Measurements from ENCODE around the gene POLR3G. TPM values are rescaled to one million over a fixed set of nuclear protein-coding genes. Genes with fewer than 3 reads are reported as not detected.

The POLR3G gene
- total and polyA plus RNA-seq, 2 of the 13 experiments (the other 11 are each of a cell fraction or from before 2014, with no cell fraction given) = 1.2 to 7.3 TPM

DNA sequence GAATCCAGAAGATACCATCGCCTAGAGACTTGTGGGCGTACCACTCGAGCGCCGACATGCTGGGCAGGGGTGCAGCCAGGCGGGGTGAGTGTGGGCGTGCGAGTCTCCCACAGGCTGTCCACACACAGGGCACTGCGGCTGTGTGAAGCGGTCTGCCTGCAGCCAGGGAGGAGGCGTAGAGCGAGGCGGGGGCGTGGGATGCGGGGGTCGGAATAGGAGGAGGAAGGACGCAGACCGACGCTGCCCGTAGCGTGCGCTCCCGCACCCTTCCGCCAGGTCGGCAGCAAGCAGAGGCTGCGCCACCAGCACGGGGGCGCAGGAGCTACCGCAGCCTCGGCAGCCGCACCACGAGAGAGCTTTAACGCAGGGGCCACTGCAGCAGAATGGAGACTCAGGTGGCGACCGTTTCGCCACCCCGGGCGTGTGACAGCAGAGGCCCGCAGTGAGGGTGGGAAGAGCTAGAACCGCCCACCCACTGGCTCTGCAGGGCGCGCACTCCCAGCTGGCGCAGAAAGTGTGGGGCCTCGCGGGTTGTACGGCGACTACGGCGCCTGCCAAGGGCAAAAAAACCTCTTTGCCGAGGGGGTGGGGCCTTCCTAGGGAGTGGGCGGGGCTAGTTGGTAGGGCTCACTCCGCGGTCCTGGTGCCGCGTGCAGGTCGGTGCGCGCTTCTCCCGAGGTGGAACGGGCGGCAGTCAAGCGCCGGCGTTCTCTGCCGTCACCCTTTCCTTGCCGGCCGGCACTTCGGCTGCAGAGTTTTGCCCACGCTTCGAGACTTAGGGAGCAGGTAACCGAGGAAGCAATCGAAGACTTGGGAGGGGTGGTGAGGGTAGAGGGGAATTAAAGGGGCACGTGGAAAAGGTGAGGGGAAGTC, at the start of gene POLR3G, which contains the start of gene MBLAC2 (continued):
- TF ChIP-seq ATM (IDR thresholded peaks at IDR 0.05; ENCODE audit: borderline replicate concordance) (no peak), BRCA1 (CRISPR knock-in tag; IDR thresholded peaks at IDR 0.05) (0 out of 2 replicates have a peak, but pooled peaks have one; percentile 15), HIVEP1 (CRISPR knock-in tag; IDR thresholded peaks at IDR 0.05) (peak; percentile 71; the same call in 1 of the 2 replicates), ZIK1 (CRISPR knock-in tag; IDR thresholded peaks at IDR 0.05; ENCODE audit: borderline replicate concordance, low read depth) (peak; percentile 35; the same call in 1 of the 2 replicates), POLR2A (IDR thresholded peaks at IDR 0.05; ENCODE audit: insufficient read depth in 1 of 2, low read depth in 2 of 2, low read length in 2 of 2) (peak; percentile 88 to 89), AKAP8 (CRISPR knock-in tag; IDR thresholded peaks at IDR 0.05) (peak; percentile 65; the same call in 1 of the 2 replicates), RFX1 (IDR thresholded peaks at IDR 0.05) (no peak), ZMAT3 (CRISPR knock-in tag; conservative IDR thresholded peaks at IDR 0.05) (no peak; the same call in 1 of the 2 replicates), ATAD3A (CRISPR knock-in tag; IDR thresholded peaks at IDR 0.05) (no peak), ZNF713 (CRISPR knock-in tag; IDR thresholded peaks at IDR 0.05) (no peak)
- TF ChIP-seq, protein P1, sequence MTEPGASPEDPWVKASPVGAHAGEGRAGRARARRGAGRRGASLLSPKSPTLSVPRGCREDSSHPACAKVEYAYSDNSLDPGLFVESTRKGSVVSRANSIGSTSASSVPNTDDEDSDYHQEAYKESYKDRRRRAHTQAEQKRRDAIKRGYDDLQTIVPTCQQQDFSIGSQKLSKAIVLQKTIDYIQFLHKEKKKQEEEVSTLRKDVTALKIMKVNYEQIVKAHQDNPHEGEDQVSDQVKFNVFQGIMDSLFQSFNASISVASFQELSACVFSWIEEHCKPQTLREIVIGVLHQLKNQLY (CRISPR knock-in tag; IDR thresholded peaks at IDR 0.05) = no peak
- TF ChIP-seq, protein P2, sequence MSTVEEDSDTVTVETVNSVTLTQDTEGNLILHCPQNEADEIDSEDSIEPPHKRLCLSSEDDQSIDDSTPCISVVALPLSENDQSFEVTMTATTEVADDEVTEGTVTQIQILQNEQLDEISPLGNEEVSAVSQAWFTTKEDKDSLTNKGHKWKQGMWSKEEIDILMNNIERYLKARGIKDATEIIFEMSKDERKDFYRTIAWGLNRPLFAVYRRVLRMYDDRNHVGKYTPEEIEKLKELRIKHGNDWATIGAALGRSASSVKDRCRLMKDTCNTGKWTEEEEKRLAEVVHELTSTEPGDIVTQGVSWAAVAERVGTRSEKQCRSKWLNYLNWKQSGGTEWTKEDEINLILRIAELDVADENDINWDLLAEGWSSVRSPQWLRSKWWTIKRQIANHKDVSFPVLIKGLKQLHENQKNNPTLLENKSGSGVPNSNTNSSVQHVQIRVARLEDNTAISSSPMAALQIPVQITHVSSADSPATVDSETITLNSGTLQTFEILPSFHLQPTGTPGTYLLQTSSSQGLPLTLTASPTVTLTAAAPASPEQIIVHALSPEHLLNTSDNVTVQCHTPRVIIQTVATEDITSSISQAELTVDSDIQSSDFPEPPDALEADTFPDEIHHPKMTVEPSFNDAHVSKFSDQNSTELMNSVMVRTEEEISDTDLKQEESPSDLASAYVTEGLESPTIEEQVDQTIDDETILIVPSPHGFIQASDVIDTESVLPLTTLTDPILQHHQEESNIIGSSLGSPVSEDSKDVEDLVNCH (CRISPR knock-in tag; IDR thresholded peaks at IDR 0.05) = no peak
- TF ChIP-seq, protein P3, sequence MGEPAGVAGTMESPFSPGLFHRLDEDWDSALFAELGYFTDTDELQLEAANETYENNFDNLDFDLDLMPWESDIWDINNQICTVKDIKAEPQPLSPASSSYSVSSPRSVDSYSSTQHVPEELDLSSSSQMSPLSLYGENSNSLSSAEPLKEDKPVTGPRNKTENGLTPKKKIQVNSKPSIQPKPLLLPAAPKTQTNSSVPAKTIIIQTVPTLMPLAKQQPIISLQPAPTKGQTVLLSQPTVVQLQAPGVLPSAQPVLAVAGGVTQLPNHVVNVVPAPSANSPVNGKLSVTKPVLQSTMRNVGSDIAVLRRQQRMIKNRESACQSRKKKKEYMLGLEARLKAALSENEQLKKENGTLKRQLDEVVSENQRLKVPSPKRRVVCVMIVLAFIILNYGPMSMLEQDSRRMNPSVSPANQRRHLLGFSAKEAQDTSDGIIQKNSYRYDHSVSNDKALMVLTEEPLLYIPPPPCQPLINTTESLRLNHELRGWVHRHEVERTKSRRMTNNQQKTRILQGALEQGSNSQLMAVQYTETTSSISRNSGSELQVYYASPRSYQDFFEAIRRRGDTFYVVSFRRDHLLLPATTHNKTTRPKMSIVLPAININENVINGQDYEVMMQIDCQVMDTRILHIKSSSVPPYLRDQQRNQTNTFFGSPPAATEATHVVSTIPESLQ (CRISPR knock-in tag; conservative IDR thresholded peaks at IDR 0.05) = no peak
- TF ChIP-seq, protein P4, sequence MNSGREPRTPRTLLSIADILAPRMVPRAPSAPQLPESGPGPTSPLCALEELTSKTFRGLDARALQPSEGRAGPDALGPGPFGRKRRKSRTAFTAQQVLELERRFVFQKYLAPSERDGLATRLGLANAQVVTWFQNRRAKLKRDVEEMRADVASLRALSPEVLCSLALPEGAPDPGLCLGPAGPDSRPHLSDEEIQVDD (CRISPR knock-in tag; IDR thresholded peaks at IDR 0.05; ENCODE audit: borderline replicate concordance) = no peak; the same call in 1 of the 2 replicates
- TF ChIP-seq, protein P5, sequence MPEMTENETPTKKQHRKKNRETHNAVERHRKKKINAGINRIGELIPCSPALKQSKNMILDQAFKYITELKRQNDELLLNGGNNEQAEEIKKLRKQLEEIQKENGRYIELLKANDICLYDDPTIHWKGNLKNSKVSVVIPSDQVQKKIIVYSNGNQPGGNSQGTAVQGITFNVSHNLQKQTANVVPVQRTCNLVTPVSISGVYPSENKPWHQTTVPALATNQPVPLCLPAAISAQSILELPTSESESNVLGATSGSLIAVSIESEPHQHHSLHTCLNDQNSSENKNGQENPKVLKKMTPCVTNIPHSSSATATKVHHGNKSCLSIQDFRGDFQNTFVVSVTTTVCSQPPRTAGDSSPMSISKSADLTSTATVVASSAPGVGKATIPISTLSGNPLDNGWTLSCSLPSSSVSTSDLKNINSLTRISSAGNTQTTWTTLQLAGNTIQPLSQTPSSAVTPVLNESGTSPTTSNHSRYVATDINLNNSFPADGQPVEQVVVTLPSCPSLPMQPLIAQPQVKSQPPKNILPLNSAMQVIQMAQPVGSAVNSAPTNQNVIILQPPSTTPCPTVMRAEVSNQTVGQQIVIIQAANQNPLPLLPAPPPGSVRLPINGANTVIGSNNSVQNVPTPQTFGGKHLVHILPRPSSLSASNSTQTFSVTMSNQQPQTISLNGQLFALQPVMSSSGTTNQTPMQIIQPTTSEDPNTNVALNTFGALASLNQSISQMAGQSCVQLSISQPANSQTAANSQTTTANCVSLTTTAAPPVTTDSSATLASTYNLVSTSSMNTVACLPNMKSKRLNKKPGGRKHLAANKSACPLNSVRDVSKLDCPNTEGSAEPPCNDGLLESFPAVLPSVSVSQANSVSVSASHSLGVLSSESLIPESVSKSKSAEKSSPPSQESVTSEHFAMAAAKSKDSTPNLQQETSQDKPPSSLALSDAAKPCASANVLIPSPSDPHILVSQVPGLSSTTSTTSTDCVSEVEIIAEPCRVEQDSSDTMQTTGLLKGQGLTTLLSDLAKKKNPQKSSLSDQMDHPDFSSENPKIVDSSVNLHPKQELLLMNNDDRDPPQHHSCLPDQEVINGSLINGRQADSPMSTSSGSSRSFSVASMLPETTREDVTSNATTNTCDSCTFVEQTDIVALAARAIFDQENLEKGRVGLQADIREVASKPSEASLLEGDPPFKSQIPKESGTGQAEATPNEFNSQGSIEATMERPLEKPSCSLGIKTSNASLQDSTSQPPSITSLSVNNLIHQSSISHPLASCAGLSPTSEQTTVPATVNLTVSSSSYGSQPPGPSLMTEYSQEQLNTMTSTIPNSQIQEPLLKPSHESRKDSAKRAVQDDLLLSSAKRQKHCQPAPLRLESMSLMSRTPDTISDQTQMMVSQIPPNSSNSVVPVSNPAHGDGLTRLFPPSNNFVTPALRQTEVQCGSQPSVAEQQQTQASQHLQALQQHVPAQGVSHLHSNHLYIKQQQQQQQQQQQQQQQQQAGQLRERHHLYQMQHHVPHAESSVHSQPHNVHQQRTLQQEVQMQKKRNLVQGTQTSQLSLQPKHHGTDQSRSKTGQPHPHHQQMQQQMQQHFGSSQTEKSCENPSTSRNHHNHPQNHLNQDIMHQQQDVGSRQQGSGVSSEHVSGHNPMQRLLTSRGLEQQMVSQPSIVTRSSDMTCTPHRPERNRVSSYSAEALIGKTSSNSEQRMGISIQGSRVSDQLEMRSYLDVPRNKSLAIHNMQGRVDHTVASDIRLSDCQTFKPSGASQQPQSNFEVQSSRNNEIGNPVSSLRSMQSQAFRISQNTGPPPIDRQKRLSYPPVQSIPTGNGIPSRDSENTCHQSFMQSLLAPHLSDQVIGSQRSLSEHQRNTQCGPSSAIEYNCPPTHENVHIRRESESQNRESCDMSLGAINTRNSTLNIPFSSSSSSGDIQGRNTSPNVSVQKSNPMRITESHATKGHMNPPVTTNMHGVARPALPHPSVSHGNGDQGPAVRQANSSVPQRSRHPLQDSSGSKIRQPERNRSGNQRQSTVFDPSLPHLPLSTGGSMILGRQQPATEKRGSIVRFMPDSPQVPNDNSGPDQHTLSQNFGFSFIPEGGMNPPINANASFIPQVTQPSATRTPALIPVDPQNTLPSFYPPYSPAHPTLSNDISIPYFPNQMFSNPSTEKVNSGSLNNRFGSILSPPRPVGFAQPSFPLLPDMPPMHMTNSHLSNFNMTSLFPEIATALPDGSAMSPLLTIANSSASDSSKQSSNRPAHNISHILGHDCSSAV (CRISPR knock-in tag; IDR thresholded peaks at IDR 0.05; ENCODE audit: borderline replicate concordance) = 0 out of 2 replicates have a peak, but pooled peaks have one; percentile 61

Data from HepG2 (cell line).